ENCODE results near the gene LRRC32.

The LRRC32 gene

GRCh38 chr11:76664578-76665061 is 5.9 kb downstream of the LRRC32 start:
- DNase-seq (ENCODE audit: low read depth in 2 of 2): no peak

DNA sequence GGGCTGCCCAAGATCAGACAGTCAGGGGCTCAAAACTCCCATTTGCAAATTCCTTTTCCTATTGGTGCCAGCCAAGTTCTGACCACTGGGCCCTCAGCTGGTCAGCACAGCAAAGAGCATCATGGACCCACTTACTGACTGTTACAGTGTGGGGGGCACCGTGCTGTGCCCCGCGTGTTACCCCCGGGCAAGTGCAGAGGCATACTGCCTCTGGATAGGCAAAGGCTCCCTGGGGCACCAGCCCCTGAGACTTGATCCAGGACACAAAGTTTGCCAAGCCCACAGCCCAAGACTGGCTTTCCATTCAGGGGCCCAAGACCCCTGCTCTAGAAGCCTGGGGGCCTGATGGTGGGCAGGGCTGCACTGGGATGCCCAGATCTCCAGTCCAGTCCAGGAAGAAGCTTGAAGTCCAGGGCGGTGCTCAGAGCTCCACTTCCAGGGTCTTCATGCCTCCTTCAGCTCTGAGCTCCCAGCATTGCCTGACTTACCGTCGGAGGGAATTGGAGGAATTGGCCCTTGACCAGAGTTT is 6.6 kb downstream of the LRRC32 start:
- no peak for DNase-seq (ENCODE audit: low read depth in 2 of 2)

GRCh38 chr11:76663486-76663810 is 7.1 kb downstream of the LRRC32 start:
- no peak for DNase-seq (ENCODE audit: low read depth in 2 of 2)

- no peak for DNase-seq (ENCODE audit: low read depth in 2 of 2)
Observed at GRCh38 chr11:76662656-76663485, 7.7 kb downstream of the LRRC32 start.

DNA sequence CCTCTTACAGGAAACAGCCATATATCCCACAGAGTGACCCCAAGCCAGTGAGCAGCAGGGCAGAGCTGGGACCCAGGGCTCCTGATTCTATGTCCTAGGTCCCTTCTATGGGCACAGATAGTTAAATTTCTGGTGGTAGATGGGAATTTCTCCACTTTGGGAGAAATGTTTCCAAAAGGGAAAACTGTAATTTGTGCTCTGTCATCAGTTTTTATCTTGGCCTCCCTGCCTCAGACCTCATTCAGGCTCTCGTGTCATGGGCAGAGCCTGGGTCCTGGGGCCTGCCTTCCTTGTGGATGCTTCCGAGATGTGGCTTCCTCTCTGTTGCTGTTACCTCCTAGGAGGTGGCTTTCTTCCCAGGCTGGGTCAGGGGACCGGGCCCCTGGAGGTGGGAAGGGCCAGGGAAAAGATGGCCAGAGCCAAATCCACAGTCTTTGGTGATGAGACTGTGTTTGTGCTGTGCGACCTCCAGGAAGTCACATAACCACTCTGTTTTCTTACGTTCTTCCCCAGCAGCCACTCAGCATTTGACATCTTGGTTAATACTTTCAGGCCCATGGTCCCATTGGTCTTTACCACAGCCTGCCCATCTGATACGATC is 8.6 kb downstream of the LRRC32 start:
- no peak for DNase-seq (ENCODE audit: low read depth in 2 of 2)

DNA sequence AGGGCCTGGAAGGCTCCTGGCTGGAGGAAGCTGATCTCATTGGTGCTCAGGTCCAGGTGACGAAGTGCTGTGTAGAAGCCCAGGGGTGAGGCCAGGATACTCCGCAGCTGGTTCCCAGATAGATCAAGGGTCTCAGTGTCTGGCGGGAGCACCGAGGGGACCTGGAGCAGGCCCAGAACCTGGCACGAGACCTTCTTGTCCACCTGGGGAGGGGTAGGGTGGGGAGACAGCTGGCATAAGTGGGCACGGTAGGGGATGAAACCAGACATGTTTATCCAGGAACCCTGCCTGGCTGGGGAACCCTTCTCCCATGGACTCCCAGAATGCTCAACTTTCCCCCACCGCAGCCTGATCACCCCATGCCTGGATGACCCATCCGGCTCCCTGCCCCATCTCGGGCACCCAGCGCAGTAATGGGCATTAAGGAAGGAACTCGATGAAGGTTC is 9.2 kb downstream of the LRRC32 start:
- DNase-seq (ENCODE audit: low read depth in 2 of 2): no peak

GRCh38 chr11:76660533-76661305 is 9.8 kb downstream of the LRRC32 start:
- no peak for DNase-seq (ENCODE audit: low read depth in 2 of 2)

GRCh38 chr11:76659672-76660532 is 10.6 kb downstream of the LRRC32 start:
- no peak for DNase-seq (ENCODE audit: low read depth in 2 of 2)

- DNase-seq (ENCODE audit: low read depth in 2 of 2): no peak
Observed at GRCh38 chr11:76658651-76659650, 11.6 kb downstream of the LRRC32 start.

DNA sequence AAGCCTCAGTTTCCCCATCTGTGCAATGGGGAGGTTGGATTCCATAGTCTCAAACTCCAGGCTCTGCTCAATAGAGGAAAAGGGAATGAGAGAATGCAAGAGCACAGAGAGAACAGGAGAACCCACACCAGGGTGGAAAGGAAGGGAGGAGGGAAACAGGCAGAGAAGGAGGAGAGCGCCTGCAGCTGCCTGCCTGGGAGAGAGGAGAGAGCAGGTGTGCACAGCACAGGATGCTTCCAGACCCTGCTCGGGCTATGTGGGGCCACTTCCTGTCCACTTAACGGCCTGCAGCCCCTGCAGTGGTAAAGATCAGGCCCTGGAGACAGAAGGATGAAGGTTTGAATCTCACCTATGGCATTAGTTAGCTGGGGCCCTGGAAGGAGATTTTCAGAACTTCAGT is 12.3 kb downstream of the LRRC32 start:
- DNase-seq (ENCODE audit: low read depth in 2 of 2): no peak

GRCh38 chr11:76657187-76658170 is 13.1 kb downstream of the LRRC32 start:
- no peak for DNase-seq (ENCODE audit: low read depth in 2 of 2)

DNA sequence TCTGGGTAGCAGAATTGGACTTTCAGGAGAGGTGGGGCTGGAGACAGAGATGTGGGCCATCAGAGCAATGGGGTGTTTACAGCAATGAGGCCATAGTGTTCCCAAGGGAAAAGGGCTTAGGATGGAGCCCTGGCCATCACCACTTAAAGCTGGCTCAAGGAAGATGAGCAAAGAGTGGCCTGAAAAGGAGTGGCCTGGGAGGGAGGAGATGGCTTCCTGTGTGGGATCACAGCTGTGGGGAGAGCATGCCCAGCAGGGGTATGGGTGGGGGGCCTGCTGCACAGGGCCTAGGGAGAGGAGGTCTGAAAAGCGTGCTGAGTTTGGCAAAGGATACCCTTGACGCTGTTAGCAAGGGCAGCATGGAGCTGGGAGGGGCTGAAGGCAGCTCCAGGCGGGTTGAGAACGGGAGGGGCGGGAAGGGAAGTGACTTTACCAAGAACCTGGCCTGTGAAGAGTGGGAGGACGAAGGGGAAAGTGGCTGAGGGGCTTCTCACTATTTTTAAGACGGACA is 13.9 kb downstream of the LRRC32 start:
- DNase-seq (ENCODE audit: low read depth in 2 of 2): no peak

GRCh38 chr11:76656050-76656531 is 14.5 kb downstream of the LRRC32 start:
- no peak for DNase-seq (ENCODE audit: low read depth in 2 of 2)

- no peak for DNase-seq (ENCODE audit: low read depth in 2 of 2)
Observed at GRCh38 chr11:76655501-76656049, 15.0 kb downstream of the LRRC32 start.

GRCh38 chr11:76654980-76655379 is 15.6 kb downstream of the LRRC32 start:
- no peak for DNase-seq (ENCODE audit: low read depth in 2 of 2)

DNA sequence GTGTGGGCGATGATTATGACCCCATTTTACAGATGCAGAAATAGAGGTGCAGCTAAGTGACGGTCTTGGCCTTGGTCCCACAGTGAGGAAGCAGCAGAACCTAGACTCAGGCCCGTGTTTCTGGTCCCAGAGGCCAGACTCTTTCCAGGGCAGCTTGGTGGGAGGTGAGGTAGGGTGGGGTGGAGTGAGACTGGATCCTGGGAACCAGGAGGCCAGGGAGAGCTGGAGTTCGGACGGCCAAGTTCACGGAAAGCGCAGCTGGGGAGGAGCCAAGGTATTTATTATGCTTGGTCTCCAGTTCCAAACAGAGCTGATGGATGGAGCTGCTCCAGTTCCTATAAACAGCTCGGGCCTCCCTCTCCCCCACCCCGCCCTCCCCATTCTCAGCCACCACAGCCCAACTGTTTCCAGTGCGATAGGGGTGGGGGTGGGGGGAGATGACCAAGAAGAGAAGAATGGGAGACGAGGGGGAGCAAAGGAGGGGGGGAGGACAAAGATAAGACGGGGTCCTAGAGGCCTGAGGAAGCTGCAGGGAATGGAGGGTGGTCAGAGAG is 16.2 kb downstream of the LRRC32 start:
- no peak for DNase-seq (ENCODE audit: low read depth in 2 of 2)

DNA sequence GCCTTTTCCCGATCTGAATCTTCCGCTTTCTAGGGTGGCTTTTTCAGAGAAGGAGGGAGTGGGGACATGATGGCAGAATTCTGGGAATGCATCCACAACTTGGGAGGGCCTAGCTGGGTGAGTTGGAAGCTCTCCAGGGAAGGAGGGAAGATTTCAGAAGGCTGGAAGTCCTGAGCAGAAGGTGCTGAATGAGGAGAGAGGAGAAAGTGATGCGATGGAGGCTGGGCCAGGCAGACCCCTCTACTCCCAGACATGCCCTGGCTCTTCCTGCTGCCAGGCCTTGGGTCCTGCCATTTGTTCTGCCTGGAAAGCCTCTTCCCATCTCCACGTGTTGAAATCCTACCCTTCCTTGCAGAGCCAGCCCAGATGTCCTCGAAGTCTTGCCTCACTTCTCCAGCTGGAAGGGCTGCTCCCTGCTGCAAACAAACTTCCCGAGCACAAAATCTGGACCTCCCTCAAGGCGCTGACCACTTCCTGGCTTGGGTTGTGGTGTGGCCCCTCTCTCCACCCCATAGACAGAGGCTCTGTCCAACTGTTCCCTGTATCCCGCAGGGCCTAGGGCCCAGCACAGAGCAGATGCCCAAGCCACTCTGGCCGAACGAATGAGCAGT is 16.8 kb downstream of the LRRC32 start:
- DNase-seq (ENCODE audit: low read depth in 2 of 2): no peak

All from stimulated activated CD8-positive, alpha-beta memory T cell treated with anti-CD3 and anti-CD28 coated beads, Interleukin-7, amount 100 ng/mL, for 1 hour (primary cell).